ENCODE data around the gene MAGI1.

MAGI1 gene

GRCh38 chr3:65493938-65494337 is 544.8 kb downstream of the MAGI1 start:
- Histone ChIP-seq H3K9ac (ENCODE audit: low read length) (no peak overlapping the region), H3K27me3 (ENCODE audit: low read length) (no peaks in the 10 kb centered on the region), H3K9me3 (ENCODE audit: insufficient read depth, low read length) (no peaks in the 10 kb centered on the region), H3K27ac (ENCODE audit: low read depth, low read length) (no peak overlapping the region), H2AFZ (ENCODE audit: low read depth, low read length, severe bottlenecking) (no peak overlapping the region), H4K20me1 (ENCODE audit: low read depth, low read length) (no peaks in the 10 kb centered on the region), H3K9me2 (replicated peaks; ENCODE audit: insufficient read depth, low read length) (no peaks in the 10 kb centered on the region), H3F3A (ENCODE audit: insufficient read depth) (no peaks in the 10 kb centered on the region), H3K4me3 (ENCODE audit: insufficient read depth, low read length, poor library complexity, severe bottlenecking) (no peak overlapping the region), H3K4me2 (ENCODE audit: low read depth, low read length, poor library complexity, severe bottlenecking) (no peak overlapping the region), H3K79me2 (ENCODE audit: insufficient read depth, low read length) (no peaks in the 10 kb centered on the region), H3K36me3 (ENCODE audit: low read length) (no peaks in the 10 kb centered on the region)
- TF ChIP-seq EZH2phosphoT487 (conservative IDR thresholded peaks at IDR 0.05; ENCODE audit: low read length) (no peak), CTCF (IDR thresholded peaks at IDR 0.05; ENCODE audit: insufficient read depth, low read length, poor library complexity, severe bottlenecking) (no peak)

GRCh38 chr3:65493371-65493882 is 545.3 kb downstream of the MAGI1 start:
- Histone ChIP-seq H3K27me3 (ENCODE audit: low read length) (no peaks in the 10 kb centered on the region), H3K4me2 (ENCODE audit: low read depth, low read length, poor library complexity, severe bottlenecking) (no peak overlapping the region), H3K36me3 (ENCODE audit: low read length) (no peaks in the 10 kb centered on the region), H3K9me2 (replicated peaks; ENCODE audit: insufficient read depth, low read length) (no peaks in the 10 kb centered on the region), H3K27ac (ENCODE audit: low read depth, low read length) (no peak overlapping the region), H3K9ac (ENCODE audit: low read length) (no peak overlapping the region), H3K4me3 (ENCODE audit: insufficient read depth, low read length, poor library complexity, severe bottlenecking) (no peak overlapping the region), H3K9me3 (ENCODE audit: insufficient read depth, low read length) (no peaks in the 10 kb centered on the region), H3K79me2 (ENCODE audit: insufficient read depth, low read length) (no peaks in the 10 kb centered on the region), H3F3A (ENCODE audit: insufficient read depth) (no peaks in the 10 kb centered on the region), H2AFZ (ENCODE audit: low read depth, low read length, severe bottlenecking) (no peak overlapping the region), H4K20me1 (ENCODE audit: low read depth, low read length) (no peaks in the 10 kb centered on the region)
- TF ChIP-seq EZH2phosphoT487 (conservative IDR thresholded peaks at IDR 0.05; ENCODE audit: low read length) (no peak), CTCF (IDR thresholded peaks at IDR 0.05; ENCODE audit: insufficient read depth, low read length, poor library complexity, severe bottlenecking) (no peak)

GRCh38 chr3:65492249-65492648 is 546.5 kb downstream of the MAGI1 start:
- no peaks in the 10 kb centered on the region for H3K27me3 ChIP-seq (ENCODE audit: low read length)
- no peak for TF ChIP-seq EZH2phosphoT487 (conservative IDR thresholded peaks at IDR 0.05; ENCODE audit: low read length)
- no peak for TF ChIP-seq CTCF (IDR thresholded peaks at IDR 0.05; ENCODE audit: insufficient read depth, low read length, poor library complexity, severe bottlenecking)
- H3F3A ChIP-seq (ENCODE audit: insufficient read depth): no peaks in the 10 kb centered on the region
- H3K79me2 ChIP-seq (ENCODE audit: insufficient read depth, low read length): no peaks in the 10 kb centered on the region
- no peak overlapping the region for H3K9ac ChIP-seq (ENCODE audit: low read length)
- H4K20me1 ChIP-seq (ENCODE audit: low read depth, low read length): no peaks in the 10 kb centered on the region
- no peak overlapping the region for H3K27ac ChIP-seq (ENCODE audit: low read depth, low read length)
- H3K4me2 ChIP-seq (ENCODE audit: low read depth, low read length, poor library complexity, severe bottlenecking): no peak overlapping the region
- no peak overlapping the region for H2AFZ ChIP-seq (ENCODE audit: low read depth, low read length, severe bottlenecking)
- H3K9me3 ChIP-seq (ENCODE audit: insufficient read depth, low read length): no peaks in the 10 kb centered on the region
- no peaks in the 10 kb centered on the region for H3K9me2 ChIP-seq (replicated peaks; ENCODE audit: insufficient read depth, low read length)
- H3K4me3 ChIP-seq (ENCODE audit: insufficient read depth, low read length, poor library complexity, severe bottlenecking): no peak overlapping the region
- H3K36me3 ChIP-seq (ENCODE audit: low read length): no peaks in the 10 kb centered on the region
